ENCODE results near the gene SEMA3G.

The SEMA3G gene

DNA sequence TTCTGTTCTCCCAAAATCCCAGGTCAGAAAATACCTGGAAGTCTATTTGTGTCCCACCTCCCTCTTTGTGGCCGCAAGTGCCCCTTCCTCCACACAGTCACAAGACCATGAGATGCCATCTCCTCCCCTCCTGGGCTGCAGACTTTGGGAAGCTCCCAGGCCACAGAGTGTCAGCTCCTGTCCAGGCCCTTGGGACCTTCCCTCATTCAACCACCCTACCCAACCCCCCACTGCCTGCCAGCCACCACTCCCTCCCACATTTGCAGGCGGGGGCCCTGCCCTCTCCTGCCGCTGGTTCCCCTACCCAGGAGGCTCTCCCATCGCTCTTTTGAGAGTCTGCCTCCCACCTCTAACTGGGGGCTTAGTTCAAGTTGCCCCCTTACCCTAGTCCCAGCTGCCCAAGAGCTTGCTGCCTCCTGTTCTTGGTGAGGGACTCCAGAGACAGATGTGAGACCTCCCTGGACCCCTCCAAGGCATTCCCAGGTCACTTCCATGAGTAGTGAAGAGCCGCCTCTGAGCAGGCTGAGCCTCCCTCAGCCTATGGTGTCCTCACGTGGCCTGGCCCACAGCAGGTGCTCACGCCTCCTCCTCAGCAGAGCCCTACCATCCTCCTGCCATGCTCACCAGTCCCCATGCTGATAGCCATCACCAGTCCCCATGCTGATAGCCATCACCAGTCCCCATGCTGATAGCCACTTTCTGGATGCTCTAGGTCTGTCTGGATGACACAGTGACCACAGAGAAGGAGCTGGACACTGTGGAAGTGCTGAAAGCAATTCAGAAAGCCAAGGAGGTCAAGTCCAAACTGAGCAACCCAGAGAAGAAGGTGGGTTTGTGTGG lies 34.4 kb upstream of the SEMA3G start:
- Histone ChIP-seq H3K27ac (ENCODE audit: insufficient read depth in 1 of 2, low read depth in 1 of 2, low read length in 2 of 2, poor library complexity in 1 of 2, severe bottlenecking in 2 of 2) (no peak overlapping the region), H3K9me3 (ENCODE audit: control extremely low read depth in 1 of 5, control insufficient read depth in 4 of 5, insufficient read depth in 2 of 5, low read depth in 1 of 5, low read length in 4 of 5) (no peaks in the 10 kb centered on the region), H3K27me3 (replicated peaks in 2 of 5; ENCODE audit: control insufficient read depth in 4 of 5, insufficient read depth in 5 of 5, low read length in 4 of 5) (no peaks in the 10 kb centered on the region), H3K4me3 (ENCODE audit: control insufficient read depth in 1 of 7, extremely low read depth in 1 of 7, insufficient read depth in 4 of 7, low read depth in 2 of 7, low read length in 6 of 7) (no peak overlapping the region), H3K36me3 (ENCODE audit: control insufficient read depth in 4 of 4, insufficient read depth in 4 of 4, low read length in 3 of 4) (peaks cover 18 to 91% (median 66%) of the 10 kb centered on the region in 4 experiments), H3K4me1 (ENCODE audit: control extremely low read depth in 1 of 4, control insufficient read depth in 4 of 4, insufficient read depth in 4 of 4, low read length in 3 of 4) (peaks cover 0 to 3% (median 0%) of the 10 kb centered on the region in 4 experiments)
- no peak for DNase-seq
- POLR2A ChIA-PET, result no interaction called here
- 97% methylated on average over 6 of the region's 7 CpGs for WGBS (ENCODE audit: insufficient coverage)
- CTCF ChIA-PET, result interaction anchor here (1.0 kb wide), 1 partner anchor 16 kb away, joined by 4 read pairs; the partner anchor contains the start of gene STAB1

DNA sequence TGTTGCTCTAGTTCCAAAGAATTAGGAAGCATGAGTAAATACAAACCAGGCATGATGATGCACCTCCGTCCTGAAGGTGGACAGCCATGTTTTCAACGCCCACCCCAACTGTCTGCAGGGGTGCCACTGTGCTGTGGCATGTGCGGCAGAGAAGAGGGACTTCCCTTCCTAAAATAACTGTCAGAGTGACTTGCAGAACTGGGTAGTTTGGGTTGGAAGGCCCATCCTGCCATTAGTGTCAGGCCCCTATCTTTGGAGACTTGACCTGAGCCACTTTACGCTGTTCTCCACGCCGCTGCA lies 32.8 kb upstream of the SEMA3G start:
- no peaks in the 10 kb centered on the region for H3K9me3 ChIP-seq (ENCODE audit: control extremely low read depth in 1 of 5, control insufficient read depth in 4 of 5, insufficient read depth in 2 of 5, low read depth in 1 of 5, low read length in 4 of 5)
- ChIA-PET CTCF (no interaction called here), POLR2A (no interaction called here)
- peaks cover 18 to 93% (median 77%) of the 10 kb centered on the region in 4 experiments for H3K36me3 ChIP-seq (ENCODE audit: control insufficient read depth in 4 of 4, insufficient read depth in 4 of 4, low read length in 3 of 4)
- no peak overlapping the region for H3K4me3 ChIP-seq (ENCODE audit: control insufficient read depth in 1 of 7, extremely low read depth in 1 of 7, insufficient read depth in 4 of 7, low read depth in 2 of 7, low read length in 6 of 7)
- no peak for DNase-seq
- whole genome bisulfite sequencing (ENCODE audit: insufficient coverage), result 95% methylated on average over 6 of the region's 6 CpGs
- H3K27ac ChIP-seq (ENCODE audit: insufficient read depth in 1 of 2, low read depth in 1 of 2, low read length in 2 of 2, poor library complexity in 1 of 2, severe bottlenecking in 2 of 2), result no peak overlapping the region
- no peaks in the 10 kb centered on the region for H3K27me3 ChIP-seq (replicated peaks in 2 of 5; ENCODE audit: control insufficient read depth in 4 of 5, insufficient read depth in 5 of 5, low read length in 4 of 5)
- peaks cover 0 to 3% (median 0%) of the 10 kb centered on the region in 4 experiments for H3K4me1 ChIP-seq (ENCODE audit: control extremely low read depth in 1 of 4, control insufficient read depth in 4 of 4, insufficient read depth in 4 of 4, low read length in 3 of 4)

DNA sequence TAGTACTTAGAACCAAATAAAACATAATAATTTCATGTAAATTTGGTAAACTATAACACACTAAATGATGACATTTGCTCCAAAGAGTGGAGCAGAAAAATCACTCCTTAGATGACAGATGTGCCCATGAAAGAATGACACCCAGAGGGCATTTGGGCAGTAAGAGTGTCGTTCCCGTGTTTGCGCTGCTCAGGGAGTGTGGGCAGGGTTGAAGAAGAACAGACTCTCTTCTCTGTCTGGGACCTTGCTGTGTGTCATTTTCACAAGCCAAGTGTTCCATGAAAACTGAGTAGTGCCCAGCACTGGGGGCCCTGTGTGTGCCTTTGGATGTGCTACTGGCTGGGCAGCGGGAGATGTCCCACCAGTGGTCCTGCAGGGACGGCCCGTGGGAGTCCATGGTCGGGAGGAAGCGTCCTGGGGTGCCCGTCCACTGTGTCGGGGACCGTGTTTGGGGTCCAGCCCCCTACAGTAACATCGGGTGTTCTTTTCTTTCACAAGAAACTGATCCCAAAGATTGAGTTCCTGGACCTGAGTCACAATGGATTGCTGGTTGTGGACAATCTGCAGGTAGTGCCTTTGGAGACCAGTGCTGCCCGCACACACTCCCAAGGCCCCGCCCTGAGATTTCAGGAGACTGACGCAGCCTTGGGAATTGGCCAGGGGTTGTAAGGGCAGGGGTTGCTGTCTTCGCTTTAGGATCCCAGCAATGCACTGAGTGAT lies 32.3 kb upstream of the SEMA3G start:
- Histone ChIP-seq H3K27ac (ENCODE audit: insufficient read depth in 1 of 2, low read depth in 1 of 2, low read length in 2 of 2, poor library complexity in 1 of 2, severe bottlenecking in 2 of 2) (no peak overlapping the region), H3K4me3 (ENCODE audit: control insufficient read depth in 1 of 7, extremely low read depth in 1 of 7, insufficient read depth in 4 of 7, low read depth in 2 of 7, low read length in 6 of 7) (no peak overlapping the region), H3K9me3 (ENCODE audit: control extremely low read depth in 1 of 5, control insufficient read depth in 4 of 5, insufficient read depth in 2 of 5, low read depth in 1 of 5, low read length in 4 of 5) (no peaks in the 10 kb centered on the region), H3K4me1 (ENCODE audit: control extremely low read depth in 1 of 4, control insufficient read depth in 4 of 4, insufficient read depth in 4 of 4, low read length in 3 of 4) (peaks cover 0 to 5% (median 0%) of the 10 kb centered on the region in 4 experiments), H3K27me3 (replicated peaks in 2 of 5; ENCODE audit: control insufficient read depth in 4 of 5, insufficient read depth in 5 of 5, low read length in 4 of 5) (no peaks in the 10 kb centered on the region), H3K36me3 (ENCODE audit: control insufficient read depth in 4 of 4, insufficient read depth in 4 of 4, low read length in 3 of 4) (peaks cover 22 to 93% (median 78%) of the 10 kb centered on the region in 4 experiments)
- ChIA-PET CTCF (interaction anchor here (9.5 kb wide), 1 partner anchor 13 kb away, joined by 65 read pairs; no protein-coding TSS in a partner anchor), POLR2A (no interaction called here)
- DNase-seq, result no peak
- 100% methylated on average over 14 of the region's 16 CpGs for WGBS (ENCODE audit: insufficient coverage)

DNA sequence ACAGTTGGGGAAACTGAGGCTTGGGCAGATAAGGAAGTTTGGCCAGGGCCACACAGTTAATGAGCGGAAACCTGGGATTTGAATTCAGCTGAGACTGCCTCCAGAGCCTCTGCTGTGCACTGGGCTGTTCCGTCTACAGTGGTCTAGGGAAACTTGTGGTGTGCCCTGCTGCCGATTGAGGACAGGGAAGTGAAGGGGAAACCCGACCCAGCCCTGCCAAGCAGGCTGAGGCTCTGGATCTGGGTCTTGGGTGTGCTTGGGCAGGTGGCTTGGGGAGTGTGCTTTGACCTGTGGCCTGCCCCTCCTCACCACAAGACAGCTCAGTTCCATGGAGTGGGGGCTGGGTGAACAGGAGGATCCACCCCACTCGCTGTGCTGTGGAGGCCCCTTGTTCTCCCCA lies 28.1 kb upstream of the SEMA3G start:
- no peak for DNase-seq
- no peak overlapping the region for H3K27ac ChIP-seq (ENCODE audit: insufficient read depth in 1 of 2, low read depth in 1 of 2, low read length in 2 of 2, poor library complexity in 1 of 2, severe bottlenecking in 2 of 2)
- peaks cover 10 to 67% (median 58%) of the 10 kb centered on the region in 4 experiments for H3K36me3 ChIP-seq (ENCODE audit: control insufficient read depth in 4 of 4, insufficient read depth in 4 of 4, low read length in 3 of 4)
- H3K9me3 ChIP-seq (ENCODE audit: control extremely low read depth in 1 of 5, control insufficient read depth in 4 of 5, insufficient read depth in 2 of 5, low read depth in 1 of 5, low read length in 4 of 5), result no peaks in the 10 kb centered on the region
- ChIA-PET POLR2A (no interaction called here), CTCF (interaction anchor here (0.6 to 9.5 kb wide), 19 partner anchors 7 to 210 kb away, joined by 3 to 65 read pairs (median 3); partner anchors contain the start of genes SEMA3G, STAB1 and UQCC5)
- WGBS (ENCODE audit: insufficient coverage), result 92% methylated on average over 4 of the region's 5 CpGs
- H3K4me3 ChIP-seq (ENCODE audit: control insufficient read depth in 1 of 7, extremely low read depth in 1 of 7, insufficient read depth in 4 of 7, low read depth in 2 of 7, low read length in 6 of 7), result no peak overlapping the region
- H3K27me3 ChIP-seq (replicated peaks in 2 of 5; ENCODE audit: control insufficient read depth in 4 of 5, insufficient read depth in 5 of 5, low read length in 4 of 5), result no peaks in the 10 kb centered on the region
- H3K4me1 ChIP-seq (ENCODE audit: control extremely low read depth in 1 of 4, control insufficient read depth in 4 of 4, insufficient read depth in 4 of 4, low read length in 3 of 4), result peaks cover 0 to 18% (median 0%) of the 10 kb centered on the region in 4 experiments

DNA sequence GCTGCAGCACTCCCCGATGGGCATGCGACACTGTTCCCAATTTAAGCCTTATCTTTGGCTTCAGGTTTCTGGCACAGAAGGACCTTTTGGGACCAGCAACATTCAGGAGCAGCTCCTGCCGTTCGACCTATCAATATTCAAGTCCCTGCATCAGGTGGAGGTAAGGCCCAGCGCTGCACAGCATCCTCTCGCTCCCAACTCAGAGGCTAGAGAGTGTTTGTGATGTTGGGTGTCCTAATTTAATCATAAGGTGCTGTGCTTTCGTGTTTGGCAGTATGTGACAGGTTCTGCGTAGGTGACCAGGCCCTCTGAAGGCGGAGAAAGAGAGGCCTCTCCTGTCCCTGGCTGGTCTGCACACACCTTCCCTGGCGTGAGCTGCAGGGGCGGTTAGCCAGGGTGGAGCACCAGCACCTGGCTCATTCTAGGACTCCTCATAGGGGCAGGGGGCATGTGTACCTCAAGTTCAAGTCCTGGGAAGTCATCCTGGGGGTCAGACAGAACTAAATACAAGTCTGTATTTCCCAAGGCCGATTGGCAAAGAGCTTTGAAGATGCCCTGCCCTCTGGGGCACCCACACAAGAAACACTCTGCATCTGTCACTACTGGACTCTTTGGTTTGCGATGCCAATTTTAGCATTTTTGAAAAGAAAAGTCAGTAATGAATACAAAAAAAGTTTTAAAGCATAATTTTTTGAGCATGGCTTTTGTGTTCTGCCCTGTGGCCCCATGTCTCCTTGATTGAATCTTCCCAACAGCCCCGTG lies 27.5 kb upstream of the SEMA3G start:
- Histone ChIP-seq H3K27ac (ENCODE audit: insufficient read depth in 1 of 2, low read depth in 1 of 2, low read length in 2 of 2, poor library complexity in 1 of 2, severe bottlenecking in 2 of 2) (no peak overlapping the region), H3K9me3 (ENCODE audit: control extremely low read depth in 1 of 5, control insufficient read depth in 4 of 5, insufficient read depth in 2 of 5, low read depth in 1 of 5, low read length in 4 of 5) (no peaks in the 10 kb centered on the region), H3K36me3 (ENCODE audit: control insufficient read depth in 4 of 4, insufficient read depth in 4 of 4, low read length in 3 of 4) (peaks cover 9 to 64% (median 54%) of the 10 kb centered on the region in 4 experiments), H3K4me3 (ENCODE audit: control insufficient read depth in 1 of 7, extremely low read depth in 1 of 7, insufficient read depth in 4 of 7, low read depth in 2 of 7, low read length in 6 of 7) (no peak overlapping the region), H3K4me1 (ENCODE audit: control extremely low read depth in 1 of 4, control insufficient read depth in 4 of 4, insufficient read depth in 4 of 4, low read length in 3 of 4) (peaks cover 0 to 14% (median 0%) of the 10 kb centered on the region in 4 experiments), H3K27me3 (replicated peaks in 2 of 5; ENCODE audit: control insufficient read depth in 4 of 5, insufficient read depth in 5 of 5, low read length in 4 of 5) (no peaks in the 10 kb centered on the region)
- ChIA-PET POLR2A (no interaction called here), CTCF (interaction anchor here (0.6 to 9.5 kb wide), 23 partner anchors 8 to 211 kb away, joined by 3 to 65 read pairs (median 3); partner anchors contain the start of genes SEMA3G, STAB1, TNNC1 and UQCC5)
- no peak for DNase-seq
- 81% methylated on average over 10 of the region's 14 CpGs for WGBS (ENCODE audit: insufficient coverage)

DNA sequence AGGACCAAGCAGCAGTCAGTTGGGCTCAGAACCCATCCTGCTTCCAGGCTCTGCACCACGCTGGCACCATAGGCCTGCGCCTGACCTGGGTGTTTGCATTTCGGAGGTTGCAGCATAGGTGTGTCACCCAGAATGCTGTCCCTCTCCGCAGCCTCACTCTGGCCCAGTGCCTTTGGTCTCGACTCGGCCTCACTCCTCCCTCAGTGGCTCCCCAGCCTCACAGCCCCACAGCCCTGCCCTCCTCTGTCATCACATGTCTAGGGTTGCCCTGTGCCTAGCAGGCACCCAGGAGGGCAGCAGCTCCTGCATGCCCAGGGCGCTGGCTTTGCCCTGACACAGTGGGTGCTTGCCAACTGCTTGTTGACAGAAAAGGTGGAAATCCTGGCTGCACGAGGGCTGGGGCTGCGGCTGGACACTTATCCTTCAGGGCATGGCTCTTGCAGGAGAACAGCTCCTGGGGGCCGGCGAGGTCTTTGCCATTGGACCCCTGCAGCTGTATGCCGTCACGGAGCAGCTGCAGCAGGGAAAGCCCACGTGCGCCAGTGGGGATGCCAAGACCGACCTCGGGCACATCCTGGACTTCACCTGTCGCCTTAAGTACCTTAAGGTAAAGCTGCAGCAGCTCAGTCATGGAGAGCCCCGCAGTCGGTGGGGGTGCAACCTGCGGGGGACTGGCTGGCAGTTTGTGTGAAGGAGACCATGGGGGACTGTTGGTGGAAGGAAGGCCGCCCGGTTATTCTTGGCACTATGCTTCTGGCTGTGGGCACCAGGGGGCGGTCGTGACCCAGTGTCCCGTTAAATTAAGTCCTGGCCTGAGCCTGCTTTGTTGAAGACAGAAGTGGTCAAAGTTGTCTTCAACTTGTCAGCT lies 26.7 kb upstream of the SEMA3G start:
- ChIA-PET POLR2A (interaction anchor here (0.5 kb wide), 1 partner anchor 71 kb away, joined by 3 read pairs; no protein-coding TSS in a partner anchor), CTCF (interaction anchor here (0.7 to 9.5 kb wide), 26 partner anchors 9 to 102 kb away, joined by 3 to 65 read pairs (median 3); partner anchors contain the start of genes SEMA3G, STAB1, TNNC1 and UQCC5)
- Histone ChIP-seq H3K9me3 (ENCODE audit: control extremely low read depth in 1 of 5, control insufficient read depth in 4 of 5, insufficient read depth in 2 of 5, low read depth in 1 of 5, low read length in 4 of 5) (no peaks in the 10 kb centered on the region), H3K36me3 (ENCODE audit: control insufficient read depth in 4 of 4, insufficient read depth in 4 of 4, low read length in 3 of 4) (peaks cover 8 to 60% (median 51%) of the 10 kb centered on the region in 4 experiments), H3K4me1 (ENCODE audit: control extremely low read depth in 1 of 4, control insufficient read depth in 4 of 4, insufficient read depth in 4 of 4, low read length in 3 of 4) (peaks cover 0 to 14% (median 0%) of the 10 kb centered on the region in 4 experiments), H3K4me3 (ENCODE audit: control insufficient read depth in 1 of 7, extremely low read depth in 1 of 7, insufficient read depth in 4 of 7, low read depth in 2 of 7, low read length in 6 of 7) (no peak overlapping the region), H3K27me3 (replicated peaks in 2 of 5; ENCODE audit: control insufficient read depth in 4 of 5, insufficient read depth in 5 of 5, low read length in 4 of 5) (no peaks in the 10 kb centered on the region), H3K27ac (ENCODE audit: insufficient read depth in 1 of 2, low read depth in 1 of 2, low read length in 2 of 2, poor library complexity in 1 of 2, severe bottlenecking in 2 of 2) (no peak overlapping the region)
- DNase-seq, result peak; percentile 51 to 73 (median 61)
- 67% methylated on average over 21 of the region's 26 CpGs for WGBS (ENCODE audit: insufficient coverage)
